Neutrophil (primary cell): Measurements from ENCODE around the gene GMDS.

Experiments
- H3K27ac ChIP-seq: fragments of 200-600 bp; sonication (generic); 2 replicates; pipeline ENCODE4 v1.5.1; 2016; ENCODE audit warnings: mild to moderate bottlenecking, moderate library complexity
- H3K27me3 ChIP-seq: fragments of 200-600 bp; sonication (generic); 2 replicates; pipeline ENCODE4 v1.6.0; 2016; ENCODE audit warnings: mild to moderate bottlenecking
- H3K36me3 ChIP-seq: fragments of 200-600 bp; sonication (generic); 2 replicates; pipeline ENCODE4 v1.5.1; 2017
- H3K4me1 ChIP-seq, 2 experiments: fragments of 200-600 bp in 1 of 2; sonication (generic) in 1 of 2; 1 replicate in 1 of 2; 2 replicates in 1 of 2; pipeline versions ENCODE4 v1.5.1 to v1.6.1; 2013 to 2016; ENCODE audit warnings: low read depth in 1 of 2, low read length in 1 of 2, mild to moderate bottlenecking in 1 of 2, moderate library complexity in 1 of 2; ENCODE audit not compliant: control insufficient read depth in 1 of 2, insufficient read depth in 1 of 2
- H3K4me3 ChIP-seq, 2 experiments: fragments of 200-600 bp in 1 of 2; sonication (generic) in 1 of 2; 1 replicate in 1 of 2; 2 replicates in 1 of 2; pipeline ENCODE4 v1.5.1; 2013 to 2016; ENCODE audit warnings: low read depth in 1 of 2, low read length in 1 of 2, mild to moderate bottlenecking in 1 of 2, moderate library complexity in 1 of 2
- H3K9me3 ChIP-seq: fragments of 200-600 bp; sonication (generic); 2 replicates; pipeline ENCODE4 v1.5.1; 2016
- CTCF ChIP-seq: fragments of 200-600 bp; sonication (generic); IDR thresholded peaks from 2 replicates; pipeline ENCODE4 v1.5.1; 2016; ENCODE audit warnings: antibody characterized with exemption

GMDS gene

GRCh38 chr6:1819007-1819406, 426.4 kb downstream of the GMDS start:
- Histone ChIP-seq H3K4me1 (no peaks in the 10 kb centered on the region), H3K27ac (no peak overlapping the region), H3K27me3 (no peaks in the 10 kb centered on the region), H3K4me3 (no peak overlapping the region), H3K36me3 (no peaks in the 10 kb centered on the region), H3K9me3 (no peaks in the 10 kb centered on the region)
- TF ChIP-seq CTCF = no peak

GRCh38 chr6:1817033-1817761, 428.2 kb downstream of the GMDS start:
- Histone ChIP-seq H3K27ac (no peak overlapping the region), H3K9me3 (no peaks in the 10 kb centered on the region), H3K4me1 (no peaks in the 10 kb centered on the region), H3K4me3 (no peak overlapping the region), H3K27me3 (no peaks in the 10 kb centered on the region), H3K36me3 (no peaks in the 10 kb centered on the region)
- TF ChIP-seq CTCF = no peak

DNA sequence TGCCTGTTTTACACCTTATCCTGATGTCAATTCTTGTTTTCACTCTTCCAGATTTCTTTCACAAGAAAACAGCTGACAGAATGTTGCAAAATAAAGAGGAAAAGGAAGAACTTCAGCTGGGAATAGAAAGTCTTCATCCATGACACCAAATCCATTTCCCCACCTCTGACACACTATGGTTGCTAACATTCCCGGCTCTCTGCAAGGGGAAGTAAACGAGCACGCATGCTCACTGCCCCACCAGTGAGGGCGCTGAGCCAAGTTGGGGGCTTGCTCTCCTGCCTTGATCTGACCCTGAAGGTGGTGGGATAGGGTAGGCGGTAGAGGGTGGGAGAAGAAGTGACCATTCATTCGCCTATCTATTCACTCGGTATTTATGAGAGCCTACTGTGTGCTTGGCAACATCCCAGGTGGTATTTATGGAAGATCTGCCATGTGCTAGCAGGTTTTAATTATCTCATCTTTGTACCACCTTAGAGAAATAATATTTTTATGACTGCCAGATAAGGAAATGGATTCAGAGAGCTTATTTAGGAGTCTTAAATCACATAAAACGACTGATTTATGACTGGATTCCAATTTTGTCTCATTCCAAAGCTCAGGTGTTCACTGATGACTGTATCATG, 429.5 kb downstream of the GMDS start:
- H3K27me3 ChIP-seq = no peaks in the 10 kb centered on the region
- H3K36me3 ChIP-seq = no peaks in the 10 kb centered on the region
- no peak for TF ChIP-seq CTCF
- no peak overlapping the region for H3K4me3 ChIP-seq
- no peaks in the 10 kb centered on the region for H3K4me1 ChIP-seq
- H3K9me3 ChIP-seq = no peaks in the 10 kb centered on the region
- H3K27ac ChIP-seq = no peak overlapping the region

- Histone ChIP-seq H3K9me3 (no peaks in the 10 kb centered on the region), H3K27ac (no peak overlapping the region), H3K4me1 (no peaks in the 10 kb centered on the region), H3K27me3 (no peaks in the 10 kb centered on the region), H3K4me3 (no peak overlapping the region), H3K36me3 (no peaks in the 10 kb centered on the region)
- no peak for TF ChIP-seq CTCF
Observed at GRCh38 chr6:1814279-1814678, 431.1 kb downstream of the GMDS start.

DNA sequence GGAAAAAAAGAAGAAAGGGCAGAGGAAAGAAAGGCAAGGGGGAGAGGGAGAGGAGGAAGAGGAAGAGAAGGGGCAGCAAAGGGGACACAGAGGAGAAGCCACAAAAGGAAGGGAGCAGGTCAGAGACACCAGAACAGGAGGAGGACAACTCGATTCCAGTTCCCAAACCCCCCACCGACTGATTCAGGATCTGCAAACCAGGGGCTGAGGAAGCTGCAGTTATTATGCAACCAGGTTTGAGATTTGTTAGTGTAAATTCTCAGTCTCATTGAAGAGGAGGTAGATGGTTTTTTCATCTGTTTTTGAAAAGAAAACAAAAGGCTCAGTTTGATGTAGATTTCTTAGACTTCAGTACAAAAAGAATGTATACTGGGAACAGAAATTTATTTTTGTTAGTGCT, 432.9 kb downstream of the GMDS start:
- no peak for TF ChIP-seq CTCF
- no peaks in the 10 kb centered on the region for H3K36me3 ChIP-seq
- no peak overlapping the region for H3K4me3 ChIP-seq
- H3K4me1 ChIP-seq = no peaks in the 10 kb centered on the region
- no peaks in the 10 kb centered on the region for H3K9me3 ChIP-seq
- H3K27ac ChIP-seq = no peak overlapping the region
- no peaks in the 10 kb centered on the region for H3K27me3 ChIP-seq
